SK-N-SH treated with all-trans-retinoic acid at 6 μM for 48 hours (cell line): Measurements from ENCODE around the gene WEE2.

Source experiments
- CREB5 ChIP-seq: fragments of 250-450 bp; sonication (Bioruptor Pico); IDR thresholded peaks from 2 replicates; pipeline ENCODE4 v1.5.1; 2020; ENCODE audit warnings: low read depth, mild to moderate bottlenecking, moderate library complexity
- TOX ChIP-seq: fragments of 250-450 bp; sonication (Bioruptor Pico); IDR thresholded peaks from 2 replicates; pipeline ENCODE4 v1.8.0; 2021; ENCODE audit warnings: mild to moderate bottlenecking, moderate library complexity, borderline replicate concordance
- ZFP3 ChIP-seq: fragments of 250-450 bp; sonication (Bioruptor Pico); IDR thresholded peaks from 2 replicates; pipeline ENCODE4 v1.5.0; 2020; ENCODE audit warnings: mild to moderate bottlenecking, moderate library complexity
- ZFP30 ChIP-seq: fragments of 450-650 bp; formaldehyde crosslinking; IDR thresholded peaks from 2 replicates; pipeline ENCODE4 v1.5.0; 2022; ENCODE audit warnings: mild to moderate bottlenecking, moderate library complexity

DNA sequence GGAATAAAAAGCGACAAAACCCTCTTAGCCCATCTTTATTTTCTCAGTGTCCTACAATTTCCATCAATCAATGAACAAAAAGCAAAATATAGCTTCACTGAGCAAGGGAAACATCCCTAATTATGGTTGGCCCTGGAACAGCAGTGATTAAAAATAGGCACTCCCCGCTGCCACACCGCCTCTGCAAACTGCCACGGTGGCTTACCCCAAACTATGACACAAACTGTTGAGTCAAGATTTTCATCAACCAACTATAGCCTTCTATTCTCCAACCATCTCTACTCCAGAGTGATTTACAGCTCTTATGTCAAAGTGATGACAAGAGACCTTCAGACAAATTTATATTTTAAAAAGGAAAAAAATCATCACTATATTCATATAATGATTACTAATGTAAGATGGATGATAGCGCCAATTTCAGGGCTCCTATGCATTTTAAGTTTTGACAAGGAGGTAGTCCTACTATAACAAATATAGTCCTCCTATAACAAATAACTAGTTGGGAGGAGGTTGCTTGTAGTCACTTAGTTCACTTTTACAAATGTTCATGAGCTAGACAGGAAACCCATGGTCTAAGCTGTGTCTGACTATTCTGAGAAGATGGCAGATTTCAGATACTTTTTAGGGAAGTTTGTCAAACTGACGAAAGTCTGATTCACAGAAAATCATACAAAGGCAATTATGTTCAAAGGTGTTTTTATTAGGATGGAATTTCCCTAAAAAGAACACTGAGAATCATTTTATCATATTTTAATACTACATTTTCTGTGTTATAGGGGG lies 32.5 kb upstream of the WEE2 start:
- TF ChIP-seq ZFP3 (CRISPR knock-in tag): no peak
- TF ChIP-seq ZFP30 (CRISPR knock-in tag): no peak
- no peak for TF ChIP-seq TOX
- TF ChIP-seq CREB5 (CRISPR knock-in tag): no peak
